Loucy (cell line): Measurements from ENCODE around the gene GNG11.

ENCODE experiments used
- H2AFZ ChIP-seq: fragments of 200-600 bp; sonication (generic); 2 replicates; pipeline ENCODE4 v1.6.0; 2016; ENCODE audit warnings: antibody characterized with exemption, mild to moderate bottlenecking, low read length, moderate library complexity
- H3F3A ChIP-seq: fragments of 200-600 bp; 2 replicates; pipeline ENCODE4 v1.6.0; 2016; ENCODE audit warnings: antibody characterized with exemption, low read depth, mild to moderate bottlenecking
- H3K27me3 ChIP-seq: fragments of 200-600 bp; sonication (generic); 2 replicates; pipeline ENCODE4 v1.6.1; 2014; ENCODE audit warnings: low read length, mild to moderate bottlenecking; ENCODE audit not compliant: insufficient read depth, poor library complexity, severe bottlenecking
- H3K36me3 ChIP-seq: fragments of 200-600 bp; sonication (generic); 2 replicates; pipeline ENCODE4 v1.6.1; 2016; ENCODE audit warnings: low read length; ENCODE audit not compliant: insufficient read depth
- H3K4me1 ChIP-seq: fragments of 200-600 bp; sonication (generic); 2 replicates; pipeline ENCODE4 v1.5.1; 2014; ENCODE audit warnings: low read length, mild to moderate bottlenecking; ENCODE audit not compliant: insufficient read depth, poor library complexity, severe bottlenecking
- H3K4me2 ChIP-seq: fragments of 200-600 bp; sonication (generic); 2 replicates; pipeline ENCODE4 v1.6.0; 2014; ENCODE audit warnings: antibody characterized with exemption, low read length, low read depth, mild to moderate bottlenecking; ENCODE audit not compliant: poor library complexity, severe bottlenecking
- H3K4me3 ChIP-seq: fragments of 200-600 bp; sonication (generic); 2 replicates; pipeline ENCODE4 v1.5.1; 2014; ENCODE audit warnings: low read length, mild to moderate bottlenecking, mixed read lengths; ENCODE audit not compliant: poor library complexity, severe bottlenecking
- H3K79me2 ChIP-seq: fragments of 200-600 bp; sonication (generic); 2 replicates; pipeline ENCODE4 v1.6.1; 2014; ENCODE audit warnings: low read length; ENCODE audit not compliant: insufficient read depth
- H3K9ac ChIP-seq: fragments of 200-600 bp; sonication (generic); 2 replicates; pipeline ENCODE4 v1.6.0; 2014; ENCODE audit warnings: mild to moderate bottlenecking, low read depth, low read length, moderate library complexity; ENCODE audit not compliant: poor library complexity, severe bottlenecking
- H3K9me2 ChIP-seq: fragments of 200-600 bp; sonication (generic); replicated peaks from 2 replicates; pipeline ENCODE4 v1.6.1; 2016; ENCODE audit warnings: low read depth, low read length, mixed read lengths
- H3K9me3 ChIP-seq: fragments of 200-600 bp; sonication (generic); 2 replicates; pipeline ENCODE4 v1.6.1; 2014; ENCODE audit warnings: mild to moderate bottlenecking, antibody characterized with exemption, low read length, low read depth; ENCODE audit not compliant: insufficient read depth
- H4K20me1 ChIP-seq: fragments of 200-600 bp; sonication (generic); 2 replicates; pipeline ENCODE4 v1.6.0; 2014; ENCODE audit warnings: antibody characterized with exemption, low read length, mild to moderate bottlenecking; ENCODE audit not compliant: insufficient read depth, poor library complexity, severe bottlenecking
- EZH2phosphoT487 ChIP-seq: fragments of 200-600 bp; IDR thresholded peaks from 2 replicates; pipeline ENCODE4 v1.6.1; 2018; ENCODE audit warnings: antibody characterized with exemption, mild to moderate bottlenecking, moderate library complexity, borderline replicate concordance
- TF ChIP-seq, protein P1 (sequence below): fragments of 200-600 bp; sonication (generic); conservative IDR thresholded peaks from 2 replicates; pipeline ENCODE4 v1.5.1; 2014; ENCODE audit warnings: mild to moderate bottlenecking, antibody characterized with exemption, low read length

GNG11 gene

DNA sequence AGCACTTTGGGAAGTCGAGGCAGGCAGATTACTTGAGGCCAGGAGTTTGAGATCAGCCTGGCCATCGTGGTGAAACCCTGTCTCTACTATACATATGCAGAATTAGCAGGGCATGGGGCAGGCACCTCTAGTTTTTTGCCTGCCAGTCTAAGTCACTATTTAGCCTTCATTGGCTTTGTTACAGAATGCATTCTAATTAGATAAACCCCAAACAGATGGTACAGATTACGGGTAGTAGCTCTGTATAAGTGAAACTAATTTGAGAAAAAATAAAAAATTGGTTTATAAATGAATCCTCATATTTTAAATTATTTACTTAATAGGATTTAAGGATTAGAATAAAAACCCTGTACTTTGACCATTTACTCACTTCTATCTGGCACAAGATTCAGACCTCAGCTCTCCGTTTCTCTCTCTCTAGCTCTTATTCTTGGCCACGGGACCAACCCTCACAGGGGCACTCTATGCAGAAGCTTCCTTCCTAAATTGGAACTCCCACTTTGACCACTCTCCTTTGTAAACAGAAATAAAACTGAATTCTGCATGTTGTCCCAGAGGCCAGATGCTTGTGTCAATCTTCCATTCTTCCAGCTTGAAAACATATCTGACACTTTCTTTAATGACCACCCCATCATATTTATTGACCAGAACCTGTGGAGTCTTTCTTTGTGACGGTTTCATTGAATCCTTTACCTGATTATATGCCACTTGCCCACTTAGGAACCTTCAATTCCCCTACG is 55.8 kb downstream of the GNG11 start:
- no peaks in the 10 kb centered on the region for H4K20me1 ChIP-seq
- no peak overlapping the region for H3K9ac ChIP-seq
- no peaks in the 10 kb centered on the region for H3K79me2 ChIP-seq
- TF ChIP-seq, protein P1, sequence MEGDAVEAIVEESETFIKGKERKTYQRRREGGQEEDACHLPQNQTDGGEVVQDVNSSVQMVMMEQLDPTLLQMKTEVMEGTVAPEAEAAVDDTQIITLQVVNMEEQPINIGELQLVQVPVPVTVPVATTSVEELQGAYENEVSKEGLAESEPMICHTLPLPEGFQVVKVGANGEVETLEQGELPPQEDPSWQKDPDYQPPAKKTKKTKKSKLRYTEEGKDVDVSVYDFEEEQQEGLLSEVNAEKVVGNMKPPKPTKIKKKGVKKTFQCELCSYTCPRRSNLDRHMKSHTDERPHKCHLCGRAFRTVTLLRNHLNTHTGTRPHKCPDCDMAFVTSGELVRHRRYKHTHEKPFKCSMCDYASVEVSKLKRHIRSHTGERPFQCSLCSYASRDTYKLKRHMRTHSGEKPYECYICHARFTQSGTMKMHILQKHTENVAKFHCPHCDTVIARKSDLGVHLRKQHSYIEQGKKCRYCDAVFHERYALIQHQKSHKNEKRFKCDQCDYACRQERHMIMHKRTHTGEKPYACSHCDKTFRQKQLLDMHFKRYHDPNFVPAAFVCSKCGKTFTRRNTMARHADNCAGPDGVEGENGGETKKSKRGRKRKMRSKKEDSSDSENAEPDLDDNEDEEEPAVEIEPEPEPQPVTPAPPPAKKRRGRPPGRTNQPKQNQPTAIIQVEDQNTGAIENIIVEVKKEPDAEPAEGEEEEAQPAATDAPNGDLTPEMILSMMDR, result no peak
- no peak for TF ChIP-seq EZH2phosphoT487
- H3K36me3 ChIP-seq, result no peaks in the 10 kb centered on the region
- no peaks in the 10 kb centered on the region for H3K4me1 ChIP-seq
- no peaks in the 10 kb centered on the region for H3K9me2 ChIP-seq
- H3K9me3 ChIP-seq, result no peaks in the 10 kb centered on the region
- no peak overlapping the region for H3K4me2 ChIP-seq
- no peaks in the 10 kb centered on the region for H3K27me3 ChIP-seq
- H2AFZ ChIP-seq, result no peak overlapping the region
- H3F3A ChIP-seq, result no peaks in the 10 kb centered on the region
- no peak overlapping the region for H3K4me3 ChIP-seq
